B cell (primary cell): ENCODE data around the gene HBA1.

Source experiments
- CTCF ChIP-seq: fragments of 200-600 bp; IDR thresholded peaks from one replicate; pipeline ENCODE4 v1.8.0; 2022; ENCODE audit warnings: antibody characterized with exemption, mild to moderate bottlenecking
- EZH2 ChIP-seq: IDR thresholded peaks from 2 replicates; pipeline ENCODE4 v1.6.1; 2012; ENCODE audit warnings: borderline replicate concordance, low read depth, mild to moderate bottlenecking, moderate library complexity, low read length; ENCODE audit not compliant: insufficient read depth, poor library complexity, severe bottlenecking

DNA sequence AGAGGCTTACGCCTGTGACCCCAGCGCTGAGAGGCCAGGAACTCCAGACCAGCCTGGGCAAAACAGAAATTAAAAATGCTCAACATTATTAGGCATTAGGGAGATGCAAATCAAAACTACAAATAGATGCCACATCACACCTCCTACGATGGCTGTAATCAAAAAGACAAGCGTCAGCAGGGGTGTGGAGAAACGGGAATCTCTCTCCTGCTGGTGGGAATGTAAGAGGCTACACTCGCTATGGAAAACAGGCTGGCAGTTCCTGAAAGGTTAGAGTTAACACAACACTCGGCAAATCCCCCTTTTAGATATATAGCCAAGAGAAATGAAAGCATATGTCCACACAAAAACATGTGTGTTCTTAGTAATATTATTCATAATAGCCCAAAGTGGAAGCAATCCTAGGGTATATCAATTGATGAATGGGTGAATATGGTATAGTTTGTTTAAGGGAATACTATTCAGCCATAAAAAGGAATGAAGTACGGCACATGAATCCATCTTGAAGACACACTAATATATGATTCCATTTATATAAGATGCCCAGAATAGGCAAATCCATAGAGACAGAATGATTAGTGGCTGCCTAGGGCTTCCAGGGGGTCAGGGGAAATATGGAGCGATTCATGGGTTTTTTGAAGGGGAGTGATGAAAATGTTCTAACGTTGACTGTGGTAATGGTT is 36.2 kb upstream of the HBA1 start:
- TF ChIP-seq CTCF = no peak
- no peak for TF ChIP-seq EZH2
